Anterior cingulate cortex (tissue), 58 donors: ENCODE data around the gene B3GALT5.

ENCODE experiments used
- DNase-seq, 58 donors: peaks; one replicate each; lab custom pipeline; 2025; lab: John Stamatoyannopoulos, UW

Gene B3GALT5

GRCh38 chr21:39663742-39664492 lies 51.2 kb downstream of the B3GALT5 start:
- no peak for DNase-seq

GRCh38 chr21:39664586-39664985 lies 51.8 kb downstream of the B3GALT5 start:
- DNase-seq, result no peak

- DNase-seq, result no peak
Observed at GRCh38 chr21:39666026-39666425, 53.3 kb downstream of the B3GALT5 start.

GRCh38 chr21:39666681-39667315 lies 54.1 kb downstream of the B3GALT5 start:
- DNase-seq, result no peak

- DNase-seq, result no peak
Observed at GRCh38 chr21:39667353-39667891, 54.7 kb downstream of the B3GALT5 start.

GRCh38 chr21:39668369-39668768 lies 55.6 kb downstream of the B3GALT5 start:
- DNase-seq, result no peak

- no peak for DNase-seq
Observed at GRCh38 chr21:39669485-39669884, 56.7 kb downstream of the B3GALT5 start.

- DNase-seq, result no peak
Observed at GRCh38 chr21:39669976-39670661, 57.4 kb downstream of the B3GALT5 start.

- no peak for DNase-seq
Observed at GRCh38 chr21:39670701-39671100, 58.0 kb downstream of the B3GALT5 start.

GRCh38 chr21:39671986-39672385 lies 59.2 kb downstream of the B3GALT5 start:
- no peak for DNase-seq

GRCh38 chr21:39673163-39673562 lies 60.4 kb downstream of the B3GALT5 start:
- no peak for DNase-seq

- DNase-seq, result no peak
Observed at GRCh38 chr21:39673736-39674135, 61.0 kb downstream of the B3GALT5 start.

GRCh38 chr21:39674801-39675200 lies 62.1 kb downstream of the B3GALT5 start:
- DNase-seq, result no peak

- no peak for DNase-seq
Observed at GRCh38 chr21:39675590-39675989, 62.9 kb downstream of the B3GALT5 start.

GRCh38 chr21:39675993-39676661 lies 63.4 kb downstream of the B3GALT5 start:
- DNase-seq, result peak in 6 of 58 donors; percentile 1 to 13 (median 4)

- DNase-seq, result no peak
Observed at GRCh38 chr21:39680216-39680615, 67.5 kb downstream of the B3GALT5 start.

- no peak for DNase-seq
Observed at GRCh38 chr21:39681257-39681656, 68.5 kb downstream of the B3GALT5 start.

GRCh38 chr21:39681845-39682244 lies 69.1 kb downstream of the B3GALT5 start:
- DNase-seq, result no peak

- DNase-seq, result no peak
Observed at GRCh38 chr21:39685236-39685635, 72.5 kb downstream of the B3GALT5 start.

GRCh38 chr21:39685991-39686390 lies 73.3 kb downstream of the B3GALT5 start:
- no peak for DNase-seq
